GM23338 (cell line): ENCODE data around the gene MCTP1. TPM values are rescaled to one million over a fixed set of nuclear protein-coding genes. Genes with fewer than 3 reads are reported as not detected.
A peak's percentile ranks its signal among the peaks of the same experiment; 100 is the strongest.

Experiments
- ATAC-seq: fragments of 200-7000 bp; cut with Tn5 transposase; 3 replicates; pipeline ENCODE4 v1.9.1; 2020
- DNase-seq: peaks from one replicate; pipeline ENCODE4 v3.0.0-alpha.2; 2015; ENCODE audit warnings: low spot score
- H2AFZ ChIP-seq: fragments of 200-600 bp; sonication (generic); 2 replicates; pipeline ENCODE4 v1.8.0; 2016; ENCODE audit warnings: antibody characterized with exemption, mild to moderate bottlenecking, moderate library complexity
- H3F3A ChIP-seq: fragments of 200-600 bp; sonication (generic); replicated peaks from 2 replicates; pipeline ENCODE4 v1.8.0; 2017; ENCODE audit warnings: antibody characterized with exemption, mixed run types, low read depth
- H3K27ac ChIP-seq: fragments of 200-600 bp; sonication (generic); 2 replicates; pipeline ENCODE4 v1.6.1; 2016; ENCODE audit warnings: low read depth
- H3K27me3 ChIP-seq: fragments of 200-600 bp; sonication (generic); 2 replicates; pipeline ENCODE4 v1.8.0; 2016; ENCODE audit warnings: mild to moderate bottlenecking, mixed run types, moderate library complexity; ENCODE audit not compliant: insufficient read depth
- H3K36me3 ChIP-seq: fragments of 200-600 bp; sonication (generic); 2 replicates; pipeline ENCODE4 v1.8.0; 2016; ENCODE audit warnings: mild to moderate bottlenecking; ENCODE audit not compliant: insufficient read depth
- H3K4me1 ChIP-seq: fragments of 200-600 bp; sonication (generic); 2 replicates; pipeline ENCODE4 v1.8.0; 2016; ENCODE audit warnings: mild to moderate bottlenecking, moderate library complexity; ENCODE audit not compliant: insufficient read depth
- H3K4me2 ChIP-seq: fragments of 200-600 bp; sonication (generic); 2 replicates; pipeline ENCODE4 v1.7.1; 2017; ENCODE audit warnings: mixed run types
- H3K4me3 ChIP-seq: fragments of 200-600 bp; sonication (generic); 2 replicates; pipeline ENCODE4 v1.6.1; 2016; ENCODE audit warnings: mixed run types
- H3K79me2 ChIP-seq: fragments of 200-600 bp; sonication (generic); replicated peaks from 2 replicates; pipeline ENCODE4 v1.8.0; 2017; ENCODE audit warnings: mild to moderate bottlenecking; ENCODE audit not compliant: insufficient read depth
- H3K9me2 ChIP-seq: fragments of 200-600 bp; sonication (generic); 2 replicates; pipeline ENCODE4 v1.8.0; 2017; ENCODE audit not compliant: insufficient read depth
- H4K20me1 ChIP-seq: fragments of 200-600 bp; sonication (generic); replicated peaks from 2 replicates; pipeline ENCODE4 v1.8.0; 2017; ENCODE audit warnings: mild to moderate bottlenecking; ENCODE audit not compliant: insufficient read depth
- H3K27ac Mint-ChIP-seq: 2 replicates; pipeline ENCODE4 v1.8.0; 2020; ENCODE audit warnings: inconsistent platforms, mild to moderate bottlenecking, moderate library complexity, mixed read lengths
- H3K27me3 Mint-ChIP-seq: 3 replicates; pipeline ENCODE4 v1.8.0; 2022; ENCODE audit warnings: low read depth, mild to moderate bottlenecking, moderate library complexity, mixed read lengths, inconsistent platforms; ENCODE audit not compliant: insufficient read depth, poor library complexity
- H3K36me3 Mint-ChIP-seq: 3 replicates; pipeline ENCODE4 v1.8.0; 2021; ENCODE audit warnings: low read depth, mild to moderate bottlenecking, inconsistent platforms, moderate library complexity, mixed read lengths
- H3K4me1 Mint-ChIP-seq: 3 replicates; pipeline ENCODE4 v1.8.0; 2020; ENCODE audit warnings: mild to moderate bottlenecking, inconsistent platforms, mixed read lengths
- H3K4me3 Mint-ChIP-seq: 3 replicates; pipeline ENCODE4 v1.8.0; 2021; ENCODE audit warnings: moderate library complexity, mild to moderate bottlenecking, inconsistent platforms, mixed read lengths
- H3K9me3 Mint-ChIP-seq: 3 replicates; pipeline ENCODE4 v1.8.0; 2020; ENCODE audit warnings: moderate library complexity, mild to moderate bottlenecking, inconsistent platforms, mixed read lengths
- EZH2 ChIP-seq: fragments of 200-600 bp; sonication (generic); IDR thresholded peaks from one replicate; pipeline ENCODE4 v1.8.0; 2017; ENCODE audit warnings: antibody characterized with exemption, mild to moderate bottlenecking, low read depth; ENCODE audit not compliant: unreplicated experiment
- JUNB ChIP-seq: IDR thresholded peaks from one replicate; pipeline ENCODE4 v1.6.1; 2016; ENCODE audit warnings: antibody characterized with exemption; ENCODE audit not compliant: unreplicated experiment
- NANOG ChIP-seq: IDR thresholded peaks from 2 replicates; pipeline ENCODE4 v1.6.1; 2016; ENCODE audit warnings: antibody characterized with exemption, borderline replicate concordance
- POLR2AphosphoS5 ChIP-seq: IDR thresholded peaks from 2 replicates; pipeline ENCODE4 v1.6.1; 2016; ENCODE audit warnings: antibody characterized with exemption, low read depth
- ZNF114 ChIP-seq: fragments of 250-450 bp; sonication (Bioruptor Pico); IDR thresholded peaks from 2 replicates; pipeline ENCODE4 v1.5.0; 2020; ENCODE audit warnings: mild to moderate bottlenecking, moderate library complexity
- ZNF331 ChIP-seq: fragments of 250-450 bp; sonication (Bioruptor Pico); IDR thresholded peaks from 2 replicates; pipeline ENCODE4 v1.5.0; 2020; ENCODE audit warnings: low read depth, mild to moderate bottlenecking, moderate library complexity
- polyA plus RNA-seq: library from polyadenylated mRNA; unstranded; fragments of >200 nt; fragmentation: Nextera tagmentation; extraction: Ambion mirVana; gene quantifications from 2 replicates; pipeline ENCODE4 v1.2.1, GENCODE V29; 2016
- total RNA-seq: library from RNA; depleted of rRNA; stranded (reverse); fragments of >200 nt; shearing (Covaris generic); gene quantifications from 2 replicates; pipeline ENCODE4 v1.2.3, GENCODE V29; 2014
- TF ChIP-seq, protein P1 (sequence below): IDR thresholded peaks from one replicate; pipeline ENCODE4 v1.6.1; 2018; ENCODE audit warnings: antibody characterized with exemption; ENCODE audit not compliant: unreplicated experiment
- TF ChIP-seq, protein P2 (sequence below): IDR thresholded peaks from 2 replicates; pipeline ENCODE4 v1.6.1; 2016; ENCODE audit warnings: antibody characterized with exemption
- TF ChIP-seq, protein P3 (sequence below), 2 experiments: fragments of 200-600 bp in 1 of 2; sonication (generic) in 1 of 2; conservative IDR thresholded peaks; 2 replicates each; pipeline versions ENCODE4 v1.5.1 to v1.6.1; 2016 to 2017; ENCODE audit warnings: antibody characterized with exemption in 2 of 2, low read depth in 2 of 2, mild to moderate bottlenecking in 2 of 2, moderate library complexity in 1 of 2

Gene MCTP1
- total and polyA plus RNA-seq, 2 experiments from 2014 or later = 3.7 to 4.2 TPM

DNA sequence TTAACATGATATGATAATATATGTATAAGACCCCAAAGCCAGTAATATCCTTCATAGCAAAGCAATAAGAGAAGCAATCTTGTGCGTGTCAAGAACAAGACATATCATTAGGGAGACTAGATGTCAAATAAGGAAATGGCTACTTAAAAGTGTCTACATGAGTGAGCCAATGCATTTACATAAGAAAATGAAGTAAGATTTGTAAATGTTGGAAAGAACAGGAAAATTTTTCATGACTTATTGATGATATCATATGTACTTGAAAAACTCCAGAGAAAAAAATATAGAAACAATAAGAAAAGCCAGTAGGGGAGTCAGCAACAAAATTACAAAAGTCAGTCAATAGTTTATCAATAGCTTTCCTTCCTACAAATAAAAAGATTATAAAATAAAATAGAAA lies 13.8 kb upstream of the MCTP1 start:
- peaks cover 9% of the 10 kb centered on the region; the same call in 1 of the 3 replicates for H3K4me1 Mint-ChIP-seq

DNA sequence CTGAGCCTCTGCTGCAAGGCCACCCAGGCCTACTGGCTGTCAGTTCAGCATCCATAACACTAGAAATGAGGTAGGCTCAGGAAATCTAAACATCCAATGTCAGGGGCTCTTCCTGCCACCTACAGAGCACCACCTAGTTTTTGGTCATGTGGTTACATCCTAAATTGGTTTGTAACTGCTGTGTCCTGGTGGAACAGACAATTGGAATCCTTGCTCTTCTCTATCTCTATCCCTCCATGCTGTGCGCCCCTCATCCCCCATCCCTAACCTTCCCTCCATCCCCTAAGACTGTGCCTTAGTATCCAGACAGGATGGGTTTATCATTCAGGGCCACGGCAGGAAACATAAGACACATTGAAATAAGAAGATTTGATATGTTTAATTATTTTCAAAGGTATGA lies 11.4 kb upstream of the MCTP1 start:
- H3K36me3 Mint-ChIP-seq = no peaks in the 10 kb centered on the region
- Histone ChIP-seq H3K9me2 (peaks cover 6% of the 10 kb centered on the region; the same call in 1 of the 2 replicates), H3K27me3 (no peaks in the 10 kb centered on the region), H3K4me2 (no peak overlapping the region), H4K20me1 (no peaks in the 10 kb centered on the region), H3K36me3 (no peaks in the 10 kb centered on the region), H3K4me1 (peaks cover 18% of the 10 kb centered on the region), H3F3A (no peaks in the 10 kb centered on the region), H3K27ac (no peak overlapping the region), H3K4me3 (no peak overlapping the region), H3K79me2 (no peaks in the 10 kb centered on the region), H2AFZ (no peak overlapping the region)
- peaks cover 9% of the 10 kb centered on the region; the same call in 1 of the 3 replicates for H3K4me1 Mint-ChIP-seq
- DNase-seq (peak; percentile 9), ATAC-seq (peak; percentile 39; the same call in 2 of the 3 replicates)
- H3K9me3 Mint-ChIP-seq = no peaks in the 10 kb centered on the region
- no peak overlapping the region for H3K4me3 Mint-ChIP-seq
- no peak overlapping the region for H3K27ac Mint-ChIP-seq
- no peak for TF ChIP-seq POLR2AphosphoS5
- no peak for TF ChIP-seq JUNB
- TF ChIP-seq, protein P1, sequence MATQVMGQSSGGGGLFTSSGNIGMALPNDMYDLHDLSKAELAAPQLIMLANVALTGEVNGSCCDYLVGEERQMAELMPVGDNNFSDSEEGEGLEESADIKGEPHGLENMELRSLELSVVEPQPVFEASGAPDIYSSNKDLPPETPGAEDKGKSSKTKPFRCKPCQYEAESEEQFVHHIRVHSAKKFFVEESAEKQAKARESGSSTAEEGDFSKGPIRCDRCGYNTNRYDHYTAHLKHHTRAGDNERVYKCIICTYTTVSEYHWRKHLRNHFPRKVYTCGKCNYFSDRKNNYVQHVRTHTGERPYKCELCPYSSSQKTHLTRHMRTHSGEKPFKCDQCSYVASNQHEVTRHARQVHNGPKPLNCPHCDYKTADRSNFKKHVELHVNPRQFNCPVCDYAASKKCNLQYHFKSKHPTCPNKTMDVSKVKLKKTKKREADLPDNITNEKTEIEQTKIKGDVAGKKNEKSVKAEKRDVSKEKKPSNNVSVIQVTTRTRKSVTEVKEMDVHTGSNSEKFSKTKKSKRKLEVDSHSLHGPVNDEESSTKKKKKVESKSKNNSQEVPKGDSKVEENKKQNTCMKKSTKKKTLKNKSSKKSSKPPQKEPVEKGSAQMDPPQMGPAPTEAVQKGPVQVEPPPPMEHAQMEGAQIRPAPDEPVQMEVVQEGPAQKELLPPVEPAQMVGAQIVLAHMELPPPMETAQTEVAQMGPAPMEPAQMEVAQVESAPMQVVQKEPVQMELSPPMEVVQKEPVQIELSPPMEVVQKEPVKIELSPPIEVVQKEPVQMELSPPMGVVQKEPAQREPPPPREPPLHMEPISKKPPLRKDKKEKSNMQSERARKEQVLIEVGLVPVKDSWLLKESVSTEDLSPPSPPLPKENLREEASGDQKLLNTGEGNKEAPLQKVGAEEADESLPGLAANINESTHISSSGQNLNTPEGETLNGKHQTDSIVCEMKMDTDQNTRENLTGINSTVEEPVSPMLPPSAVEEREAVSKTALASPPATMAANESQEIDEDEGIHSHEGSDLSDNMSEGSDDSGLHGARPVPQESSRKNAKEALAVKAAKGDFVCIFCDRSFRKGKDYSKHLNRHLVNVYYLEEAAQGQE = no peak
- TF ChIP-seq EZH2 = no peak
- TF ChIP-seq ZNF331 (CRISPR knock-in tag) = no peak
- TF ChIP-seq, protein P2, sequence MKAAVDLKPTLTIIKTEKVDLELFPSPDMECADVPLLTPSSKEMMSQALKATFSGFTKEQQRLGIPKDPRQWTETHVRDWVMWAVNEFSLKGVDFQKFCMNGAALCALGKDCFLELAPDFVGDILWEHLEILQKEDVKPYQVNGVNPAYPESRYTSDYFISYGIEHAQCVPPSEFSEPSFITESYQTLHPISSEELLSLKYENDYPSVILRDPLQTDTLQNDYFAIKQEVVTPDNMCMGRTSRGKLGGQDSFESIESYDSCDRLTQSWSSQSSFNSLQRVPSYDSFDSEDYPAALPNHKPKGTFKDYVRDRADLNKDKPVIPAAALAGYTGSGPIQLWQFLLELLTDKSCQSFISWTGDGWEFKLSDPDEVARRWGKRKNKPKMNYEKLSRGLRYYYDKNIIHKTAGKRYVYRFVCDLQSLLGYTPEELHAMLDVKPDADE = no peak
- TF ChIP-seq NANOG = no peak
- peaks cover 2% of the 10 kb centered on the region for H3K27me3 Mint-ChIP-seq

More for the DNA sequence above, 13.8 kb upstream of the MCTP1 start:
- H3K4me2 ChIP-seq = no peak overlapping the region
- H4K20me1 ChIP-seq = no peaks in the 10 kb centered on the region
- Mint-ChIP-seq H3K27me3 (peaks cover 1% of the 10 kb centered on the region), H3K27ac (no peak overlapping the region), H3K9me3 (no peaks in the 10 kb centered on the region), H3K4me3 (no peak overlapping the region), H3K36me3 (no peaks in the 10 kb centered on the region)
- H3K27ac ChIP-seq = no peak overlapping the region
- peaks cover 18% of the 10 kb centered on the region for H3K4me1 ChIP-seq
- H3K4me3 ChIP-seq = no peak overlapping the region
- no peaks in the 10 kb centered on the region for H3F3A ChIP-seq
- H2AFZ ChIP-seq = no peak overlapping the region
- ATAC-seq (no peak), DNase-seq (no peak)
- H3K27me3 ChIP-seq = no peaks in the 10 kb centered on the region
- H3K9me2 ChIP-seq = no peaks in the 10 kb centered on the region; the same call in 1 of the 2 replicates
- TF ChIP-seq, protein P3, sequence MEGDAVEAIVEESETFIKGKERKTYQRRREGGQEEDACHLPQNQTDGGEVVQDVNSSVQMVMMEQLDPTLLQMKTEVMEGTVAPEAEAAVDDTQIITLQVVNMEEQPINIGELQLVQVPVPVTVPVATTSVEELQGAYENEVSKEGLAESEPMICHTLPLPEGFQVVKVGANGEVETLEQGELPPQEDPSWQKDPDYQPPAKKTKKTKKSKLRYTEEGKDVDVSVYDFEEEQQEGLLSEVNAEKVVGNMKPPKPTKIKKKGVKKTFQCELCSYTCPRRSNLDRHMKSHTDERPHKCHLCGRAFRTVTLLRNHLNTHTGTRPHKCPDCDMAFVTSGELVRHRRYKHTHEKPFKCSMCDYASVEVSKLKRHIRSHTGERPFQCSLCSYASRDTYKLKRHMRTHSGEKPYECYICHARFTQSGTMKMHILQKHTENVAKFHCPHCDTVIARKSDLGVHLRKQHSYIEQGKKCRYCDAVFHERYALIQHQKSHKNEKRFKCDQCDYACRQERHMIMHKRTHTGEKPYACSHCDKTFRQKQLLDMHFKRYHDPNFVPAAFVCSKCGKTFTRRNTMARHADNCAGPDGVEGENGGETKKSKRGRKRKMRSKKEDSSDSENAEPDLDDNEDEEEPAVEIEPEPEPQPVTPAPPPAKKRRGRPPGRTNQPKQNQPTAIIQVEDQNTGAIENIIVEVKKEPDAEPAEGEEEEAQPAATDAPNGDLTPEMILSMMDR (conservative IDR thresholded peaks at IDR 0.05; ENCODE audit: low read depth in 2 of 2) = no peak
- TF ChIP-seq, protein P1 = no peak
- no peak for TF ChIP-seq ZNF114 (CRISPR knock-in tag)
- no peak for TF ChIP-seq POLR2AphosphoS5
- no peak for TF ChIP-seq NANOG
- no peaks in the 10 kb centered on the region for H3K79me2 ChIP-seq
- no peaks in the 10 kb centered on the region for H3K36me3 ChIP-seq
